Upper lobe of left lung (tissue), 4 donors: ENCODE data around the gene KDM2B.

Source experiments
- EP300 ChIP-seq, 4 donors: sonication (generic); formaldehyde crosslinking; IDR thresholded peaks; one replicate each; pipeline ENCODE4 v1.5.1; 2017; ENCODE audit warnings: antibody characterized with exemption in 4 of 4, control low read depth in 2 of 4
- TF ChIP-seq, protein P1 (sequence below), 6 experiments: fragments of 450-650 bp in 4 of 6; fragments of 200-600 bp in 2 of 6; sonication (generic) in 2 of 6; IDR thresholded peaks; one replicate each; pipeline ENCODE4 v1.5.1; 2016 to 2019; ENCODE audit warnings: antibody characterized with exemption in 6 of 6

GRCh38 chr12:121403721-121404120 lies 177.1 kb downstream of the KDM2B start:
- TF ChIP-seq, protein P1, sequence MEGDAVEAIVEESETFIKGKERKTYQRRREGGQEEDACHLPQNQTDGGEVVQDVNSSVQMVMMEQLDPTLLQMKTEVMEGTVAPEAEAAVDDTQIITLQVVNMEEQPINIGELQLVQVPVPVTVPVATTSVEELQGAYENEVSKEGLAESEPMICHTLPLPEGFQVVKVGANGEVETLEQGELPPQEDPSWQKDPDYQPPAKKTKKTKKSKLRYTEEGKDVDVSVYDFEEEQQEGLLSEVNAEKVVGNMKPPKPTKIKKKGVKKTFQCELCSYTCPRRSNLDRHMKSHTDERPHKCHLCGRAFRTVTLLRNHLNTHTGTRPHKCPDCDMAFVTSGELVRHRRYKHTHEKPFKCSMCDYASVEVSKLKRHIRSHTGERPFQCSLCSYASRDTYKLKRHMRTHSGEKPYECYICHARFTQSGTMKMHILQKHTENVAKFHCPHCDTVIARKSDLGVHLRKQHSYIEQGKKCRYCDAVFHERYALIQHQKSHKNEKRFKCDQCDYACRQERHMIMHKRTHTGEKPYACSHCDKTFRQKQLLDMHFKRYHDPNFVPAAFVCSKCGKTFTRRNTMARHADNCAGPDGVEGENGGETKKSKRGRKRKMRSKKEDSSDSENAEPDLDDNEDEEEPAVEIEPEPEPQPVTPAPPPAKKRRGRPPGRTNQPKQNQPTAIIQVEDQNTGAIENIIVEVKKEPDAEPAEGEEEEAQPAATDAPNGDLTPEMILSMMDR (IDR thresholded peaks at IDR 0.05): no peak
- TF ChIP-seq EP300 (IDR thresholded peaks at IDR 0.05): no peak
